H1 (cell line): ENCODE data around the gene PRKACA. TPM values are rescaled to one million over a fixed set of nuclear protein-coding genes. Genes with fewer than 3 reads are reported as not detected.

Experiments
- CTCF ChIA-PET: fragments of 300-600 bp; sonication (Branson Sonifier 250); formaldehyde crosslinking; loops from one replicate; lab custom pipeline; 2021; ENCODE audit not compliant: partially characterized antibody; lab: Charles Lee
- POLR2A ChIA-PET: fragments of 300-600 bp; sonication (Branson Sonifier 250); formaldehyde crosslinking; loops from one replicate; lab custom pipeline; 2021; ENCODE audit warnings: inconsistent platforms; ENCODE audit not compliant: partially characterized antibody; lab: Charles Lee
- DNase-seq, 2 experiments: peaks; one replicate each; pipeline versions ENCODE4 v3.0.0 to v3.0.0-alpha.2; 2010 to 2022; ENCODE audit warnings: low spot score in 2 of 2, low read depth in 1 of 2, mixed read lengths in 1 of 2
- FAIRE-seq: peaks from 2 replicates; lab custom pipeline; 2011; peaks lifted over from hg19 to GRCh38; lab: Jason Lieb, UNC
- H2AFZ ChIP-seq: 2 replicates; pipeline ENCODE4 v1.8.1; 2012; ENCODE audit warnings: low read length, inconsistent platforms
- H2AK5ac ChIP-seq: 2 replicates; pipeline ENCODE4 v1.6.1; 2013; ENCODE audit warnings: low read depth, low read length
- H2BK120ac ChIP-seq: replicated peaks from 2 replicates; pipeline ENCODE3; 2013; ENCODE audit warnings: low read depth, low read length, inconsistent platforms
- H2BK12ac ChIP-seq: 2 replicates; pipeline ENCODE4 v1.6.1; 2013; ENCODE audit warnings: low read depth, low read length
- H2BK15ac ChIP-seq: 2 replicates; pipeline ENCODE4 v1.6.1; 2013; ENCODE audit warnings: low read length
- H2BK20ac ChIP-seq: 2 replicates; pipeline ENCODE4 v1.6.1; 2013; ENCODE audit warnings: low read length
- H2BK5ac ChIP-seq: 2 replicates; pipeline ENCODE4 v1.6.1; 2013; ENCODE audit warnings: low read depth, low read length
- H3K14ac ChIP-seq: 2 replicates; pipeline ENCODE4 v1.6.1; 2013; ENCODE audit warnings: inconsistent platforms; ENCODE audit not compliant: insufficient read length
- H3K18ac ChIP-seq: 2 replicates; pipeline ENCODE4 v1.6.1; 2013; ENCODE audit warnings: low read length; ENCODE audit errors: extremely low read depth
- H3K23ac ChIP-seq: 2 replicates; pipeline ENCODE4 v1.6.1; 2013; ENCODE audit warnings: inconsistent platforms; ENCODE audit not compliant: insufficient read length
- H3K23me2 ChIP-seq: 2 replicates; pipeline ENCODE4 v1.6.1; 2013; ENCODE audit warnings: low read depth, low read length
- H3K27ac ChIP-seq: 2 replicates; pipeline ENCODE4 v1.6.1; 2011; ENCODE audit warnings: low read depth, low read length, inconsistent platforms
- H3K27me3 ChIP-seq, 4 experiments: replicated peaks in 1 of 4; 1 replicate in 1 of 4; 2 replicates in 3 of 4; pipeline versions ENCODE4 v1.6.1 to v1.8.1; 2011 to 2013; ENCODE audit warnings: low read length in 3 of 4, mild to moderate bottlenecking in 3 of 4, inconsistent platforms in 2 of 4, mixed read lengths in 2 of 4, moderate library complexity in 1 of 4; ENCODE audit not compliant: control insufficient read depth in 3 of 4, insufficient read depth in 3 of 4; ENCODE audit errors: extremely low read depth in 1 of 4
- H3K36me3 ChIP-seq, 4 experiments: 2 replicates each; pipeline versions ENCODE4 v1.6.1 to v1.8.1; 2011 to 2013; ENCODE audit warnings: mild to moderate bottlenecking in 4 of 4, low read length in 3 of 4, moderate library complexity in 2 of 4, control low read depth in 1 of 4, inconsistent platforms in 1 of 4; ENCODE audit not compliant: insufficient read depth in 4 of 4, control insufficient read depth in 2 of 4
- H3K4ac ChIP-seq: replicated peaks from 2 replicates; pipeline ENCODE3; 2013; ENCODE audit warnings: low read length, low read depth, mixed read lengths, inconsistent platforms; ENCODE audit not compliant: insufficient read length
- H3K4me1 ChIP-seq, 4 experiments: replicated peaks in 1 of 4; 1 replicate in 1 of 4; 2 replicates in 3 of 4; pipeline versions ENCODE4 v1.6.1 to v1.8.1; 2011 to 2013; ENCODE audit warnings: low read length in 3 of 4, inconsistent platforms in 2 of 4, mixed read lengths in 1 of 4; ENCODE audit not compliant: insufficient read depth in 4 of 4, control insufficient read depth in 3 of 4
- H3K4me2 ChIP-seq, 2 experiments: 2 replicates each; pipeline versions ENCODE4 v1.6.1 to v1.8.1; 2011 to 2013; ENCODE audit warnings: low read depth in 2 of 2, low read length in 2 of 2, control low read depth in 1 of 2, inconsistent platforms in 1 of 2, mild to moderate bottlenecking in 1 of 2; ENCODE audit not compliant: insufficient read depth in 1 of 2
- H3K4me3 ChIP-seq, 4 experiments: fragments of 200-600, 300-600 bp in 1 of 4; sonication (generic), shearing (Covaris generic), sonication (Bioruptor Twin) in 1 of 4; 2 replicates each; pipeline versions ENCODE4 v1.5.1 to v1.8.1; 2011 to 2016; ENCODE audit warnings: low read length in 4 of 4, low read depth in 3 of 4, control low read depth in 2 of 4, inconsistent platforms in 2 of 4, mild to moderate bottlenecking in 2 of 4, mixed read lengths in 1 of 4, moderate library complexity in 1 of 4; ENCODE audit not compliant: insufficient read depth in 2 of 4; ENCODE audit errors: extremely low read depth in 1 of 4
- H3K56ac ChIP-seq: replicated peaks from 2 replicates; pipeline ENCODE3; 2013; ENCODE audit warnings: low read depth, mild to moderate bottlenecking, mixed read lengths, low read length, inconsistent platforms; ENCODE audit not compliant: insufficient read length
- H3K79me1 ChIP-seq: 2 replicates; pipeline ENCODE4 v1.6.1; 2013; ENCODE audit warnings: low read depth, low read length, control low read depth
- H3K79me2 ChIP-seq, 2 experiments: 2 replicates each; pipeline versions ENCODE4 v1.6.1 to v1.8.1; 2012 to 2013; ENCODE audit warnings: low read length in 2 of 2, mild to moderate bottlenecking in 2 of 2, inconsistent platforms in 1 of 2; ENCODE audit not compliant: insufficient read depth in 2 of 2, control insufficient read depth in 1 of 2
- H3K9ac ChIP-seq, 4 experiments: replicated peaks in 1 of 4; 1 replicate in 1 of 4; 2 replicates in 3 of 4; pipeline versions ENCODE4 v1.6.1 to v1.8.1; 2011 to 2013; ENCODE audit warnings: low read depth in 3 of 4, low read length in 3 of 4, control low read depth in 2 of 4, mild to moderate bottlenecking in 2 of 4, moderate library complexity in 2 of 4, inconsistent platforms in 1 of 4; ENCODE audit errors: extremely low read depth in 1 of 4
- H3K9me3 ChIP-seq, 2 experiments: 2 replicates each; pipeline versions ENCODE4 v1.6.1 to v1.8.1; 2012 to 2013; ENCODE audit warnings: mild to moderate bottlenecking in 2 of 2, moderate library complexity in 2 of 2, control low read depth in 1 of 2, inconsistent platforms in 1 of 2, low read depth in 1 of 2, low read length in 1 of 2, mixed read lengths in 1 of 2; ENCODE audit not compliant: insufficient read depth in 2 of 2
- H4K20me1 ChIP-seq, 2 experiments: replicated peaks in 1 of 2; 2 replicates each; pipeline versions ENCODE3 to v1.8.1; 2011 to 2013; ENCODE audit warnings: inconsistent platforms in 2 of 2, low read length in 2 of 2, mild to moderate bottlenecking in 1 of 2; ENCODE audit not compliant: insufficient read depth in 2 of 2, control insufficient read depth in 1 of 2
- H4K5ac ChIP-seq: 2 replicates; pipeline ENCODE4 v1.6.1; 2013; ENCODE audit warnings: low read length, low read depth, mixed read lengths, inconsistent platforms; ENCODE audit not compliant: insufficient read length
- H4K8ac ChIP-seq: 2 replicates; pipeline ENCODE4 v1.8.0; 2013; ENCODE audit warnings: mild to moderate bottlenecking, moderate library complexity, low read length, inconsistent platforms; ENCODE audit not compliant: insufficient read depth; ENCODE audit errors: extremely low read depth
- H4K91ac ChIP-seq: replicated peaks from 2 replicates; pipeline ENCODE3; 2013; ENCODE audit warnings: low read length, mixed read lengths, inconsistent platforms; ENCODE audit not compliant: insufficient read length
- BACH1 ChIP-seq: IDR thresholded peaks from 2 replicates; pipeline ENCODE4 v1.6.1; 2012; ENCODE audit warnings: low read length, improper control_type of control experiment
- KDM1A ChIP-seq: fragments of 200-600, 300-600 bp; sonication (generic); IDR thresholded peaks from 2 replicates; pipeline ENCODE4 v1.7.1; 2016; ENCODE audit warnings: mild to moderate bottlenecking, low read length, borderline replicate concordance
- MAFK ChIP-seq: IDR thresholded peaks from 2 replicates; pipeline ENCODE4 v1.6.1; 2012; ENCODE audit warnings: low read depth, mild to moderate bottlenecking, improper control_type of control experiment, low read length
- MAX ChIP-seq: IDR thresholded peaks from 2 replicates; pipeline ENCODE4 v1.6.1; 2012; ENCODE audit warnings: inconsistent platforms
- RAD21 ChIP-seq, 2 experiments: IDR thresholded peaks in 1 of 2; conservative IDR thresholded peaks in 1 of 2; 2 replicates each; pipeline ENCODE4 v1.6.1; 2011; ENCODE audit warnings: low read depth in 2 of 2, low read length in 2 of 2, improper control_type of control experiment in 1 of 2, inconsistent platforms in 1 of 2, mild to moderate bottlenecking in 1 of 2, moderate library complexity in 1 of 2
- SIX5 ChIP-seq: IDR thresholded peaks from 2 replicates; pipeline ENCODE4 v1.6.1; 2011; ENCODE audit warnings: mild to moderate bottlenecking, low read depth, low read length
- SRF ChIP-seq: IDR thresholded peaks from 2 replicates; pipeline ENCODE4 v1.6.1; 2011; ENCODE audit warnings: mild to moderate bottlenecking, low read depth, low read length, moderate library complexity
- WGBS, 2 experiments: shearing (Covaris generic) in 1 of 2; methylation state at CpG; one replicate each; pipeline versions ENCODE4 v1.1.6 to v1.1.7; 2013 to 2015; ENCODE audit warnings: low lambda C conversion rate in 2 of 2, mixed read lengths in 2 of 2, inconsistent platforms in 1 of 2, low coverage in 1 of 2, missing lambda C conversion rate in 1 of 2; ENCODE audit not compliant: insufficient replicate concordance in 2 of 2, insufficient coverage in 1 of 2, insufficient read length in 1 of 2; ENCODE audit errors: extremely low coverage in 1 of 2, missing lambda C conversion rate in 1 of 2; 5-methylcytosine and 5-hydroxymethylcytosine counted together
- polyA plus RNA-seq, 7 experiments: library from polyadenylated mRNA; depleted of rRNA in 3 of 7; stranded (reverse) in 5 of 7; unstranded in 2 of 7; fragments of >200 nt in 5 of 7; fragments of 200-250 nt in 2 of 7; gene quantifications; 1 replicate in 5 of 7; 2 replicates in 1 of 7; 4 replicates in 1 of 7; pipeline versions ENCODE4 v1.2.1 to v1.2.3, GENCODE V29; 2011 to 2013; ENCODE audit warnings: missing spikeins in 2 of 7, mixed read lengths in 2 of 7
- total RNA-seq: library from RNA; stranded (reverse); fragmentation: NEBNext Ultra II Directional; extraction: Animal tissue kit (Norgen Biotek cat#: 25700); gene quantifications from 2 replicates; pipeline ENCODE4 v1.2.1, GENCODE V29; 2021

Gene PRKACA
- total and polyA plus RNA-seq, 2 of the 8 experiments (the other 6 are each of a cell fraction or from before 2014, with no cell fraction given), result 14.2 to 48.2 TPM

GRCh38 chr19:14138576-14139265, 21.2 kb upstream of the PRKACA start:
- Histone ChIP-seq H2BK20ac (no peak overlapping the region), H2BK120ac (no peak overlapping the region), H3K14ac (no peak overlapping the region), H3K79me2 (peaks cover 0 to 8% of the 10 kb centered on the region in 2 experiments; a peak in 2 of 4 replicates), H3K36me3 (no peaks in the 10 kb centered on the region), H2AFZ (no peak overlapping the region), H2BK15ac (no peak overlapping the region), H4K91ac (no peak overlapping the region), H3K4me2 (peak overlapping the region in 1 of 2 experiments; percentile 5; a peak in 1 of 4 replicates), H2AK5ac (no peak overlapping the region), H4K5ac (no peak overlapping the region), H4K8ac (no peak overlapping the region), H4K20me1 (peaks cover 0 to 9% of the 10 kb centered on the region in 2 experiments), H3K4me3 (no peak overlapping the region), H3K9me3 (no peaks in the 10 kb centered on the region), H3K27ac (no peak overlapping the region), H2BK12ac (no peak overlapping the region), H3K23ac (no peak overlapping the region), H2BK5ac (no peak overlapping the region), H3K4me1 (peaks cover 2 to 11% (median 5%) of the 10 kb centered on the region in 4 experiments), H3K23me2 (peaks cover 4% of the 10 kb centered on the region; the same call in 1 of the 2 replicates), H3K9ac (no peak overlapping the region), H3K56ac (no peak overlapping the region), H3K27me3 (no peaks in the 10 kb centered on the region), H3K4ac (no peak overlapping the region), H3K79me1 (peaks cover 2% of the 10 kb centered on the region; the same call in 1 of the 2 replicates), H3K18ac (no peak overlapping the region)
- DNase-seq, result no peak
- CTCF ChIA-PET, result interaction anchor here (0.7 to 7.9 kb wide), 5 partner anchors 8 to 264 kb away, joined by 3 to 40 read pairs (median 5); a partner anchor contains a TSS
- FAIRE-seq, result no peak
- POLR2A ChIA-PET, result interaction anchor here (0.9 to 2.1 kb wide), 2 partner anchors 225 to 267 kb away, joined by 4 to 5 read pairs; no protein-coding TSS in a partner anchor
- WGBS, 2 experiments, result 94% methylated on average over 9 of the region's 9 CpGs; no CpG with 5 or more reads in 1 of the 2 experiments
- TF ChIP-seq BACH1 (no peak), SIX5 (no peak), KDM1A (no peak), RAD21 (IDR thresholded peaks at IDR 0.05 in 1 of 2, conservative IDR thresholded peaks at IDR 0.05 in 1 of 2; ENCODE audit: low read depth in 2 of 2, low read length in 2 of 2) (no peak), SRF (no peak), MAX (no peak), MAFK (no peak)
